ENCODE results near the gene UQCRC2.

Gene UQCRC2

GRCh38 chr16:21957714-21958346, 4.7 kb downstream of the UQCRC2 start:
- H3K4me1 Mint-ChIP-seq = peaks cover 15% of the 10 kb centered on the region
- TF ChIP-seq CTCF (IDR thresholded peaks at IDR 0.05; ENCODE audit: unreplicated experiment in 3 of 3) = no peak
- H3K4me3 Mint-ChIP-seq = peak overlapping the region in 2 of 3 experiments; percentile 29 to 50
- H3K36me3 Mint-ChIP-seq (ENCODE audit: low read depth) = peaks cover 52% of the 10 kb centered on the region
- H3K27me3 Mint-ChIP-seq (ENCODE audit: low read depth) = no peaks in the 10 kb centered on the region
- no peak overlapping the region for H3K27ac Mint-ChIP-seq
- no peaks in the 10 kb centered on the region for H3K9me3 Mint-ChIP-seq

- H3K27ac Mint-ChIP-seq = no peak overlapping the region
- H3K27me3 Mint-ChIP-seq (ENCODE audit: low read depth) = no peaks in the 10 kb centered on the region
- H3K4me3 Mint-ChIP-seq = no peak overlapping the region
- H3K4me1 Mint-ChIP-seq = peaks cover 5% of the 10 kb centered on the region
- no peaks in the 10 kb centered on the region for H3K9me3 Mint-ChIP-seq
- H3K36me3 Mint-ChIP-seq (ENCODE audit: low read depth) = peaks cover 57% of the 10 kb centered on the region
- no peak for TF ChIP-seq CTCF (IDR thresholded peaks at IDR 0.05; ENCODE audit: unreplicated experiment in 3 of 3)
These were observed 5.9 kb downstream of the UQCRC2 start for GRCh38 chr16:21959050-21959449.

GRCh38 chr16:21962475-21962874, 9.3 kb downstream of the UQCRC2 start:
- no peak for TF ChIP-seq CTCF (IDR thresholded peaks at IDR 0.05; ENCODE audit: unreplicated experiment in 3 of 3)
- no peak overlapping the region for H3K27ac Mint-ChIP-seq
- H3K4me1 Mint-ChIP-seq = no peaks in the 10 kb centered on the region
- no peaks in the 10 kb centered on the region for H3K9me3 Mint-ChIP-seq
- peaks cover 74% of the 10 kb centered on the region for H3K36me3 Mint-ChIP-seq (ENCODE audit: low read depth)
- H3K4me3 Mint-ChIP-seq = no peak overlapping the region
- H3K27me3 Mint-ChIP-seq (ENCODE audit: low read depth) = no peaks in the 10 kb centered on the region

GRCh38 chr16:21963887-21964286, 10.7 kb downstream of the UQCRC2 start:
- Mint-ChIP-seq H3K27ac (no peak overlapping the region), H3K36me3 (ENCODE audit: low read depth) (peaks cover 72% of the 10 kb centered on the region), H3K27me3 (ENCODE audit: low read depth) (no peaks in the 10 kb centered on the region), H3K9me3 (no peaks in the 10 kb centered on the region), H3K4me3 (no peak overlapping the region), H3K4me1 (no peaks in the 10 kb centered on the region)
- TF ChIP-seq CTCF (IDR thresholded peaks at IDR 0.05; ENCODE audit: unreplicated experiment in 3 of 3) = no peak

- no peaks in the 10 kb centered on the region for H3K27me3 Mint-ChIP-seq (ENCODE audit: low read depth)
- no peak overlapping the region for H3K4me3 Mint-ChIP-seq
- H3K36me3 Mint-ChIP-seq (ENCODE audit: low read depth) = peaks cover 68% of the 10 kb centered on the region
- no peak for TF ChIP-seq CTCF (IDR thresholded peaks at IDR 0.05; ENCODE audit: unreplicated experiment in 3 of 3)
- no peaks in the 10 kb centered on the region for H3K9me3 Mint-ChIP-seq
- H3K27ac Mint-ChIP-seq = no peak overlapping the region
- H3K4me1 Mint-ChIP-seq = no peaks in the 10 kb centered on the region
These were observed 11.2 kb downstream of the UQCRC2 start for GRCh38 chr16:21964353-21964752.

GRCh38 chr16:21971856-21972255, 18.7 kb downstream of the UQCRC2 start:
- Mint-ChIP-seq H3K27ac (no peak overlapping the region), H3K27me3 (ENCODE audit: low read depth) (no peaks in the 10 kb centered on the region), H3K9me3 (no peaks in the 10 kb centered on the region), H3K4me3 (no peak overlapping the region), H3K4me1 (no peaks in the 10 kb centered on the region), H3K36me3 (ENCODE audit: low read depth) (peaks cover 38% of the 10 kb centered on the region)
- TF ChIP-seq CTCF (IDR thresholded peaks at IDR 0.05; ENCODE audit: unreplicated experiment in 3 of 3) = no peak

All from nephron (organoid).